ENCODE data around the gene CLNK. TPM values are rescaled to one million over a fixed set of nuclear protein-coding genes. Genes with fewer than 3 reads are reported as not detected.
A peak's percentile ranks its signal among the peaks of the same experiment; 100 is the strongest.

Gene CLNK
- total RNA-seq, 1 experiment from 2014 or later, result not detected

- TF ChIP-seq SIN3A (IDR thresholded peaks at IDR 0.05; ENCODE audit: low read depth), result no peak
These were observed 72.1 kb downstream of the CLNK start (continued) for GRCh38 chr4:10612476-10612875.

- ATAC-seq, result peak; percentile 98
- intact Hi-C loops (cut with micrococcal nuclease), result no loop called here
These were observed 72.9 kb downstream of the CLNK start for GRCh38 chr4:10611673-10612072.

More at GRCh38 chr4:10611673-10612072, 72.9 kb downstream of the CLNK start:
- Histone ChIP-seq H3K9ac (ENCODE audit: low read length) (peak overlapping the region; percentile 39), H3K4me2 (ENCODE audit: low read length) (peak overlapping the region; percentile 72), H3K4me1 (ENCODE audit: control insufficient read depth in 1 of 2, insufficient read depth in 2 of 2, low read length in 2 of 2) (peaks cover 12 to 21% of the 10 kb centered on the region in 2 experiments), H2AFZ (ENCODE audit: low read depth, low read length, poor library complexity, severe bottlenecking) (peak overlapping the region; percentile 82), H3K27me3 (ENCODE audit: insufficient read depth, low read length) (no peaks in the 10 kb centered on the region), H3K4me3 (replicated peaks in 1 of 2; ENCODE audit: low read depth in 1 of 2, low read length in 2 of 2) (peak overlapping the region in 1 of 2 experiments; percentile 25; a peak in 2 of 4 replicates), H3K27ac (ENCODE audit: low read depth, low read length) (peak overlapping the region; percentile 36), H4K20me1 (ENCODE audit: insufficient read depth) (no peaks in the 10 kb centered on the region), H3K36me3 (ENCODE audit: control insufficient read depth in 1 of 2, insufficient read depth in 2 of 2, low read length in 2 of 2) (no peaks in the 10 kb centered on the region), H3K9me3 (ENCODE audit: control insufficient read depth in 1 of 2, insufficient read depth in 1 of 2, low read depth in 1 of 2, low read length in 2 of 2) (no peaks in the 10 kb centered on the region), H3K9me2 (ENCODE audit: insufficient read depth) (no peaks in the 10 kb centered on the region), H3K79me2 (ENCODE audit: insufficient read depth, low read length) (no peaks in the 10 kb centered on the region)
- CTCF ChIA-PET, result no interaction called here
- RAD21 ChIA-PET (ENCODE audit: low non-redundant PET in 1 of 2, low total read pairs in 2 of 2, uncharacterized antibody in 2 of 2, unreplicated experiment in 2 of 2), result no interaction called here
- POLR2A ChIA-PET, result no interaction called here
- DNase-seq (ENCODE audit: low read depth, low spot score), result peak; percentile 65
- TF ChIP-seq EZH2phosphoT487 (IDR thresholded peaks at IDR 0.05; ENCODE audit: borderline replicate concordance) (no peak), SP1 (IDR thresholded peaks at IDR 0.05; ENCODE audit: low read depth) (peak; percentile 56; the same call in 1 of the 2 replicates), YY1 (IDR thresholded peaks at IDR 0.05; ENCODE audit: extremely low read depth, insufficient replicate concordance, low read depth, low read length) (peak; percentile 43), REST (IDR thresholded peaks at IDR 0.05; ENCODE audit: low read depth) (no peak), JUND (IDR thresholded peaks at IDR 0.05) (peak; percentile 94), ATF3 (IDR thresholded peaks at IDR 0.05) (peak; percentile 87), CBX3 (IDR thresholded peaks at IDR 0.05; ENCODE audit: low read depth) (peak; percentile 73; the same call in 1 of the 2 replicates), FOSL1 (IDR thresholded peaks at IDR 0.05; ENCODE audit: low read depth) (peak; percentile 96), RAD21 (IDR thresholded peaks at IDR 0.05; ENCODE audit: low read depth) (no peak), SRF (IDR thresholded peaks at IDR 0.05; ENCODE audit: low read depth) (peak; percentile 92)
- BruUV-seq (replicated peaks), result no TSS peak

Measured in HCT116 (cell line).